ENCODE results near the gene COL4A2. TPM values are rescaled to one million over a fixed set of nuclear protein-coding genes. Genes with fewer than 3 reads are reported as not detected.

Gene COL4A2
- polyA plus RNA-seq, 4 donors: 473 to 603 (median 479) TPM

GRCh38 chr13:110540871-110541525 is 233.9 kb downstream of the COL4A2 start:
- DNase-seq (ENCODE audit: low read depth in 4 of 4, low spot score in 3 of 4): no peak

- DNase-seq (ENCODE audit: low read depth in 4 of 4, low spot score in 3 of 4): no peak
Observed at GRCh38 chr13:110541526-110541920, 234.4 kb downstream of the COL4A2 start.

DNA sequence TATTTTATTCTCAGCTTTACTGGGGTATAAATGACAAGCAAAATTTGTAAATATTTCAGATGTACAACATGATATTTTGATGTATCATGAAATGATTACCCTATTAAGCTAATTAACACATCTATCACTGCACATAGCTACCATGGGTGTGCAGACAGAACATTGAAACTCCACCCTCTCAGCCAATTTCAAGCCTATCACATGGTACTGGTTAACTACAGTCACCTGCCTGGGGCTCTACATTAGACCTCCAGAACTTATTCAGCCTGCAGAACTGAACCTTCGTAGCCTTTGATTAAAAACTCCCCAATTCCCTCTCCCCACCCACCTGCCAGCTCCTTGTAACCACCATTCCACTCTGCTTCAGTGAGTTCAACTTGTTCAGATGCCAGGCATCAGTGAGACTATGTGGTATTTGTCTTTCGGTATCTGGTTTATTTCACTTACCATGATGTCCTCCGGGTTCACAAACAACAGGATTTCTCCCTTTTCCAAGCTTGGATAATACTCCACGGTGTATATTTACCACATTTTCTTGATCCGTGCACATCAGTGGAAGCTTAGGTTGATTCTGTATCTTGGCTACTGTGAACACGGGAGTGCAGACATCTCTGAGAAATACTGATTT is 235.2 kb downstream of the COL4A2 start:
- DNase-seq (ENCODE audit: low read depth in 4 of 4, low spot score in 3 of 4): no peak

- no peak for DNase-seq (ENCODE audit: low read depth in 4 of 4, low spot score in 3 of 4)
Observed at GRCh38 chr13:110546378-110546777, 239.3 kb downstream of the COL4A2 start.

- no peak for DNase-seq (ENCODE audit: low read depth in 4 of 4, low spot score in 3 of 4)
Observed at GRCh38 chr13:110546926-110547325, 239.8 kb downstream of the COL4A2 start.

DNA sequence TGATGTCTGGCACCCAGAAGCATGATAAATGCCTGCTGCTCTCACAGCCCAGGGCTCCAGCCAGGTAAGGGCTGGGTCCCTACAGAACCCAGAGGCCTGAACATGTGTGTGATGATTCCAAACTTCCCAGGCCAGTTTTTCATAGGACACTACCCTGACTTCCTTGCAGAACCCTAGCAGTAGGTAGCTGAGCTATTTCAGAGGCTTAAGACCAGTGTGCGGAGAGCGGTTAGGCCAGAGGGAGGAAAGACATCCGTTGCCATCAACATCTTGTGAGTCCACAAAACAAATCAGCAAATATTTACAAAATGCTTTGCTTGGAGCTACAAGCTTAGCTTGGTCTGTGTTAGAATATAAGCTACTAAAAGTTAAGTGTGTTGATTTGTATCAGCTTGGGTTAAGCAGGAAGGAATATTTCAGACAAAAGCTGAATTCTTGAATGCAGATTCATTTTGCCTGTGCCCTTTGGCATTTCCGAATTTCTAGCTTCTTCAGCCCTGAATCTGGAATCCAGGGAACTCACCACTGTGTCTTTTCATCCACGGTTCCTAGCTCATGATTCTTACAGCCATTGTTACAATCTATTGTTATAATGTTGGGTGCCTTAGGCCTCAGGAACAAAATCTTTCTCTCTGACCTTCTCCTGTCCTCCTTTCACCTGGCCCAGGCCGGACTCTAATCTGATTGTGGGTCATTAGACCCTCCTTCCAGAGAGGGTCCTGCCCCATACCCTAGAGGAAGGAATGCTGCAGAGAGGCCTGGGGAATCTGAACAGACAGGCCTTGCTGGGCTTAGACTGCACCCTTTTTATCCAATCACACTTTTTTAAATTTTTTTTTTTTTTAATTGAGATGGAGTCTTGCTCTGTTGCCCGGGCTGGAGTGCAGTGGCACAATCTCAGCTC is 242.1 kb downstream of the COL4A2 start:
- no peak for DNase-seq (ENCODE audit: low read depth in 4 of 4, low spot score in 3 of 4)

DNA sequence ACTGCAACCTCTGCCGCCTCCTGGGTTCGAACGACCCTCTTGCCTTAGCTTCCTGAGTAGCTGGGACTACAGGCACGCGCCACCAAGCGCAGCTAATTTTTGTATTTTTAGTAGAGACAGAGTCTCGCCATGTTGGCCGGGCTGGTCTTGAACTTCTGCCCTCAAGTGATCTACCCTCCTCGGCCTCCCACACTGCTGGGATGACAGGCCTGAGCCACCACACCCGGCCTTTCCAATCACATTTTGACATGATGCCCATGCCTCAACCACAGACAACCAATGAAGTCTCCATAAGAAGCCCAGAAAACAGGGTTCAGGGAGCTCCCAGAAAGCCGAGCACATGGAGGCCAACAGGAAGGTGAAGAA is 242.7 kb downstream of the COL4A2 start:
- no peak for DNase-seq (ENCODE audit: low read depth in 4 of 4, low spot score in 3 of 4)

GRCh38 chr13:110551284-110551683 is 244.2 kb downstream of the COL4A2 start:
- DNase-seq (ENCODE audit: low read depth in 4 of 4, low spot score in 3 of 4): no peak

GRCh38 chr13:110552767-110553166 is 245.7 kb downstream of the COL4A2 start:
- no peak for DNase-seq (ENCODE audit: low read depth in 4 of 4, low spot score in 3 of 4)

- DNase-seq (ENCODE audit: low read depth in 4 of 4, low spot score in 3 of 4): no peak
Observed at GRCh38 chr13:110553417-110553816, 246.3 kb downstream of the COL4A2 start.

DNA sequence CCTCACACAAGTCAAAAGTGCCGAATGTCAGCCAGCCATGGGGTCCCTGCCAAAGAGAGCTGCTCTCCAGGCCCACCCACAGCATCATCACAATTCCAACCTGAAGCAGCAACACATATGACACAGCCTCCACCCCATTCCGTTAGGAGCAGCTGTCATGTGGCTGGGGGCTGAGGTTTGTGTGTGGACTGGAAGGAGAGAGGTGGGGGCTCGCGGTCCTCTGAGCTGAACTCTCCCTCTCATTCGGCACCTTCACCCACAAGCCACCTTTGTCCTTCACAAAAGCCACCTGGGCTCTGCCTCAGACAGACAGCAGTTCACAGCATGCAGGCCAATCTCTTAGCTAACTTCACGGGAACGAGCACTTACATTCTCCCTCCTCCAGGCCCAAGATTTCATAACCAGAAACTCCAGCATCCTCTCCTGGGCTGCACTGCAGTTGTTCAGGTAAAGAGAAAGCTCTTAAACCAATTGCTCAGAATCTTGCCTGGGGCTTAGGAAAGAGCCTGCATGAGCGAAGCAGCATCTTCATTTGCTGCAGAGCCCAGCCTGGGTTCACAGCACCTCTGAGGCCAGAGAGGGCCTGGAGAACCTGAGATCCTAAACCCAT is 247.2 kb downstream of the COL4A2 start:
- no peak for DNase-seq (ENCODE audit: low read depth in 4 of 4, low spot score in 3 of 4)

DNA sequence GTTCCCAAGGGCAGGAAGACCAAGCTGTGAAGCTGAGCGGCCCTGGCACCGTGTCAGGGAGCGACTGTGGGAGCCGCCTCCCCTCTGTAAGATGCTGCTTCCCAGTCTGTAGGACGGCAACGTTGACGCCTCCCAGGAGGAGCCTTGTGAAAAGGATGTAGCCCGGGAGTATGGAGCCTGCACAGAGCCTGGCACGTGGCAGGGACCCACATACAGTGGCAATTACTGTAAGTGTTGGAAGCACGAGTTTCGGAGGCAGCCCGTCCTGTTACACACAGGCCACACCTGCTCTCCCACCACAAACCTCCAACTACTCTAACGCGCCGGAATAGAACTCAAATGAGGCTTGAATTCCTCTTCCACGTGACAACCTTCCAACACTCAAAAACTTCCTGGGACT is 247.9 kb downstream of the COL4A2 start:
- DNase-seq (ENCODE audit: low read depth in 4 of 4, low spot score in 3 of 4): no peak

GRCh38 chr13:110555601-110556223 is 248.6 kb downstream of the COL4A2 start:
- DNase-seq (ENCODE audit: low read depth in 4 of 4, low spot score in 3 of 4): no peak

GRCh38 chr13:110556224-110556606 is 249.1 kb downstream of the COL4A2 start:
- DNase-seq (ENCODE audit: low read depth in 4 of 4, low spot score in 3 of 4): no peak

DNA sequence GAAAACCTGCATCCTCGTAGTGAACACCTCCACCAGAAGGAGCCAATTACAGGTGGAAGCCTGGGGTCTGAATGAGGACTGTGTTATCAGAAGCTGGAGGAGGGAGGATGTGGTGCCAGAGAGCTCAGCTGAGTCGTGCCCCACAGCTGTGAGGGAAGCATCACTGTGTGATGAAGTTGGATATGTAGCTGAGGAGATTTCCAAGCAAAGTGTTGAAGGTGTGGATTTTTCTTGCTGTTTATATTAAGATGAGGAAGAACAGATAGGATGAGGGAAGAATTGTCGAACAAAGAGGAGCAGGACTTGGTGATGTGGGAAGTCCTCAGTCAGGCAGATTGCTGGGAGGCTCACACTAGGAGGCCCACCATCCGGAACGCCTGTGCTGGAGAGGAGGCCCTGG is 250.0 kb downstream of the COL4A2 start:
- DNase-seq (ENCODE audit: low read depth in 4 of 4, low spot score in 3 of 4): no peak

GRCh38 chr13:110557610-110558305 is 250.7 kb downstream of the COL4A2 start:
- DNase-seq (ENCODE audit: low read depth in 4 of 4, low spot score in 3 of 4): no peak

DNA sequence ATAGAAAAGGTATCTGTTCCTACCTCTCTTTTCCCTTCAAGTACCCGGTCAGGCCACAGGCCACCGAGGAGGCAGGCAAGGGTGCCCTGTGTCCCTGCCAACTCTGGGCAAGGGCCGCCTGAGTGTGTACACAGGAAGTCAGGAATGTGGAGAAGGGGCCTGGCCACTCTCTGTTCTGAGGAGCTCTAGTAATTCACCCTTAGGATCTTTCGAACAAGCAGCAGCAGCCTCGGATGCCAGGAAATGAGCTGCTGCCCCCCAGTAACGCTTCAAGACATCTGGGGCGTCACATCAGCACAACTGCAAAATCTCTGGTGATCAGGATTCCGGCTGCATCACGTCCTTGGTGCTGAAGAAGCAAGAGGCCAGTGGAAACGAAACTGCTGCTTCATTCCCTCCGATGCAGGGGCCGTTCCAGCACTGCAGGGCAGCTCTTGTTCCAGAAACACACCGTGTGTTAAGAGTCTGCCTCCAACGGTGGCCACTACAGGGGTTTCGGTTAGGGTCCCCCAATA is 252.4 kb downstream of the COL4A2 start:
- no peak for DNase-seq (ENCODE audit: low read depth in 4 of 4, low spot score in 3 of 4)

GRCh38 chr13:110559986-110560385 is 252.9 kb downstream of the COL4A2 start:
- no peak for DNase-seq (ENCODE audit: low read depth in 4 of 4, low spot score in 3 of 4)

- no peak for DNase-seq (ENCODE audit: low read depth in 4 of 4, low spot score in 3 of 4)
Observed at GRCh38 chr13:110560601-110561343, 253.7 kb downstream of the COL4A2 start.

Data from right renal pelvis (tissue), 4 donors.